Jurkat, Clone E6-1 (cell line): Measurements from ENCODE around the gene ACAD10.

Experiments used
- DNase-seq: peaks from one replicate; pipeline ENCODE4 v3.0.0-alpha.2; 2011; ENCODE audit warnings: low read depth, low spot score
- H3K4me3 ChIP-seq: 2 replicates; pipeline ENCODE4 v1.5.1; 2011; ENCODE audit warnings: mild to moderate bottlenecking, low read length, control low read depth, moderate library complexity

Gene ACAD10

GRCh38 chr12:111792856-111793235 is 107.0 kb downstream of the ACAD10 start:
- DNase-seq: no peak

GRCh38 chr12:111798182-111798581 is 112.3 kb downstream of the ACAD10 start:
- no peak overlapping the region for H3K4me3 ChIP-seq

More at GRCh38 chr12:111792856-111793235, 107.0 kb downstream of the ACAD10 start:
- H3K4me3 ChIP-seq: no peak overlapping the region

GRCh38 chr12:111799758-111800157 is 113.9 kb downstream of the ACAD10 start:
- H3K4me3 ChIP-seq: no peak overlapping the region
- no peak for DNase-seq

More at GRCh38 chr12:111798182-111798581, 112.3 kb downstream of the ACAD10 start:
- no peak for DNase-seq

DNA sequence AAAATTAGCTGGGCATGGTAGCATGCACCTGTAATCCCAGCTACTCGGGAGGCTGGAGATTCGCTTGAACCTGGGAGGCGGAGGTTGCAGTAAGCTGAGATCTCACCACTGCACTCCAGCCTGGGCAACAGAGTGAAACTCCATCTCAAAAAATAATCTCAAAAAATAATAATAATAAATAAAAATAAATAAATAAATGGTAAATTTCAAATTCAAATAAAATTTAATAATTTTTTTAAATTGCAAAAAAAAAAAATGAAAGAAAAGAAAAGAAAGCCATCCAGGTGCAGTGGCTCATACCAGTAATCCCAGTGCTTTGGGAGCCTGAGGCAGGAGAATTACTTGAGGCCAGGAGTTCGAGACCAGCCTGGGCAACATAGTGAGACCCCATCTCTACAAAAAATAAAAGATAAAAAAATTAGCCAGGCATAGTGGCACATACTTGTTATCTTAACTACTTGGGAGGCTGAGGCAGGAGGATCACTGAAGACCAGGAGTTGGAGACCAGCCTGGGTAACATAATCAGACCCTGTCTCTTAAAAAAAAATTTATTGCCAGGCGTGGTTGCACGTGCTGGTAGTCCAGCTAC is 117.3 kb downstream of the ACAD10 start:
- no peak for DNase-seq
- no peak overlapping the region for H3K4me3 ChIP-seq

- no peak overlapping the region for H3K4me3 ChIP-seq
- no peak for DNase-seq
These were observed 118.0 kb downstream of the ACAD10 start for GRCh38 chr12:111803851-111804250.

DNA sequence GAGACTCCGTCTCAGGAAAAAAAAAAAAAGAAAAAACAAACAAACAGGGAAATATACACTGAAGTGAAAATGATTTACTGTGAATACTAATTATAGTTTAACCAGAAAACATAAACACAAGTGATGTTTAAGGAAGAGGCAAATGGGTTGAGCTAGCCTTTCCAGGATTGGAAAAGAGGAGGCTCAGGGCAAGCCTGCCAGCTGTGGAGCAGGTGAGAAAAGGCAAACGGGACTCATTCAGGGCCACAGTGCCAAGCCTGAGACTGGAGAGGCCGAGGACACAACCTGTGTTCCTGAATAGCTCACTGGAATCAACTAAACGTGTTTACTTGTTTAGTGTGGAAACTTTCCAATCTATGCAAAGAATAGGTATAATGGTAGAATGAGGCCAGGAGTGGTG is 120.5 kb downstream of the ACAD10 start:
- no peak overlapping the region for H3K4me3 ChIP-seq
- no peak for DNase-seq
